A673 (cell line): ENCODE measurements around the gene ADAMTS12.

ENCODE experiments used
- EZH2 ChIP-seq: fragments of 200-600 bp; sonication (generic); IDR thresholded peaks from 2 replicates; pipeline ENCODE4 v1.6.1; 2017; ENCODE audit warnings: borderline replicate concordance, low read depth, mild to moderate bottlenecking, mixed read lengths, antibody characterized with exemption, low read length; ENCODE audit not compliant: poor library complexity, severe bottlenecking
- TF ChIP-seq, protein P1 (sequence below): fragments of 300-800, 200-600 bp; sonication (generic); conservative IDR thresholded peaks from 2 replicates; pipeline ENCODE4 v1.5.1; 2017; ENCODE audit warnings: low read depth, mild to moderate bottlenecking, antibody characterized with exemption, low read length, moderate library complexity, mixed read lengths

DNA sequence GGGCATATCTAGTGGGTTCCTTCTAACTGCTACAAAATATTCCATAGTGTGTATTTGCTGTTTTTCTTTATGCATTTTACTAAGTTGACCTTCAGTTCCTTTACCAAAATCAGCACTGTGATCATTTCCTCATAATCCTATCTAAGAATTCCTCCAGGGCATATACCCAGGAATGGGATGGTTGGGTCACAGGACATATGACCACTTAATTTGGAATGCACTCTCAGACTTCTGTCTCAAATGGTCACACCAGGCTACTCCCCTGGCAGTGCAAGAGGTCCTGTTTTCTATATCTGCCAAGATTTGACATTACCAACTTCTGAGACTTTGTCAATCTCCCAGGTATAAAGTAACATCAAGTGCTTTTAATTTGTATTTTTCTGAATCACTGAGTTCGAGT, 63.9 kb downstream of the ADAMTS12 start:
- TF ChIP-seq, protein P1, sequence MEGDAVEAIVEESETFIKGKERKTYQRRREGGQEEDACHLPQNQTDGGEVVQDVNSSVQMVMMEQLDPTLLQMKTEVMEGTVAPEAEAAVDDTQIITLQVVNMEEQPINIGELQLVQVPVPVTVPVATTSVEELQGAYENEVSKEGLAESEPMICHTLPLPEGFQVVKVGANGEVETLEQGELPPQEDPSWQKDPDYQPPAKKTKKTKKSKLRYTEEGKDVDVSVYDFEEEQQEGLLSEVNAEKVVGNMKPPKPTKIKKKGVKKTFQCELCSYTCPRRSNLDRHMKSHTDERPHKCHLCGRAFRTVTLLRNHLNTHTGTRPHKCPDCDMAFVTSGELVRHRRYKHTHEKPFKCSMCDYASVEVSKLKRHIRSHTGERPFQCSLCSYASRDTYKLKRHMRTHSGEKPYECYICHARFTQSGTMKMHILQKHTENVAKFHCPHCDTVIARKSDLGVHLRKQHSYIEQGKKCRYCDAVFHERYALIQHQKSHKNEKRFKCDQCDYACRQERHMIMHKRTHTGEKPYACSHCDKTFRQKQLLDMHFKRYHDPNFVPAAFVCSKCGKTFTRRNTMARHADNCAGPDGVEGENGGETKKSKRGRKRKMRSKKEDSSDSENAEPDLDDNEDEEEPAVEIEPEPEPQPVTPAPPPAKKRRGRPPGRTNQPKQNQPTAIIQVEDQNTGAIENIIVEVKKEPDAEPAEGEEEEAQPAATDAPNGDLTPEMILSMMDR, result no peak
- no peak for TF ChIP-seq EZH2
